ENCODE results near the gene ACTN4.

The ACTN4 gene

DNA sequence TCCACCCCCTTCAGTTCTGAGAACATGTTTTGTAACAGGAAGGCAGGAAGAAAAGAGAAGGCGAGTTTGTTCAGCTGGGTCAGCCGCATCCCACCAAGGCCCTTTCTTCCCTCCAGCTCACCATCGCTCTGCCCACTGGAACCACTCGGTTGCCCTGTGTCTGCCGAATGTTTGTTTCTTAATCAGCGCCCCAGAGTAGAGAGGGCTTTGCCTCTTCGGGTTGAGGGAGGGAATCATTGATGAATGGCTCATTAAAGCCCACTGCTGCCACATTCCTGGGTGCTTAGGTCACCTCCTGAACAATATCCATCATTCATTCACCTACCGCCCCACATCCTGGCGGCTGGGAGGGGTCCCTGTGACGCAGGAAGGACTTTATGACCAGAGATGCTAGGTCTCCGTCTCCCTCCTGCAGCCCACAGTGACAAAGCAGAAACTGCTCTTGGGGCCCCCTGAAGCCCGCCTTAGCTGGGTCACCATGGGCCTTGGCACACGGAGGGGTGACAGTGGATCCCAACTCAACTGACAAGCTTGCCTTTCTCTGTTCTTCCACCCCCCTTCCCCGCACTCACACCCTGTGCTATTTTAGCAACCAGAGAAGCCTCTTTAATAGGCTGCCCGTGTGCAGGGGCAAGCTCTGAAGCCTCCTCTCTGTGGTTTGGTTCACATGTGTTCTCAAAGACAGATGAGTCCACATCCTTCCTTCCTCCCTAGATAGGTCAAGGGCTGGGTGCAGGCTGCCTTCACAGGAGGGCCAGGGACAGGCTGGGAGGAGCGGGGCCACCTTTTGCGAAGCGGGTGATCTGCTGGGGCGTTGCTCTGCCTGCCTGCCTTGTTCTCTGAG, 46.2 kb downstream of the ACTN4 start:
- DNase-seq (ENCODE audit: low read depth in 2 of 2): no peak

DNA sequence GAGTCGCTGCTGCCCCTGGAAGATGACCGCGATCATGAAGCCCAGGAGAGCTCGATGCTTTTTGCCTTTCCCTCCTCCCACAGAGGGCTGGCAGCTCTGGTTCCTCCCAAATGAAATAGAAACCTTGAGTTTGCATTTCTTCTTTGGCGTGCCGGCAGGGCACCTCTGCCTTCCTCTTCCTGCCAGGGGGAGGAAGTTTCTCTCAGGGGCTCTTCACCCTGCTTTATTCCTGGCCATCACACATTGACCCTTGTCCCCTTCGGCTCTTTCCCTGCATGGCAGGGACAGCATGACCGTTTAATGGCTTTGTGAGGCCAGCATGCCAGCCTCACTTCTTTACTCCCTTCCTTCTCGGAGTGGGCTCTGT, 47.9 kb downstream of the ACTN4 start:
- DNase-seq (ENCODE audit: low read depth in 2 of 2): no peak

DNA sequence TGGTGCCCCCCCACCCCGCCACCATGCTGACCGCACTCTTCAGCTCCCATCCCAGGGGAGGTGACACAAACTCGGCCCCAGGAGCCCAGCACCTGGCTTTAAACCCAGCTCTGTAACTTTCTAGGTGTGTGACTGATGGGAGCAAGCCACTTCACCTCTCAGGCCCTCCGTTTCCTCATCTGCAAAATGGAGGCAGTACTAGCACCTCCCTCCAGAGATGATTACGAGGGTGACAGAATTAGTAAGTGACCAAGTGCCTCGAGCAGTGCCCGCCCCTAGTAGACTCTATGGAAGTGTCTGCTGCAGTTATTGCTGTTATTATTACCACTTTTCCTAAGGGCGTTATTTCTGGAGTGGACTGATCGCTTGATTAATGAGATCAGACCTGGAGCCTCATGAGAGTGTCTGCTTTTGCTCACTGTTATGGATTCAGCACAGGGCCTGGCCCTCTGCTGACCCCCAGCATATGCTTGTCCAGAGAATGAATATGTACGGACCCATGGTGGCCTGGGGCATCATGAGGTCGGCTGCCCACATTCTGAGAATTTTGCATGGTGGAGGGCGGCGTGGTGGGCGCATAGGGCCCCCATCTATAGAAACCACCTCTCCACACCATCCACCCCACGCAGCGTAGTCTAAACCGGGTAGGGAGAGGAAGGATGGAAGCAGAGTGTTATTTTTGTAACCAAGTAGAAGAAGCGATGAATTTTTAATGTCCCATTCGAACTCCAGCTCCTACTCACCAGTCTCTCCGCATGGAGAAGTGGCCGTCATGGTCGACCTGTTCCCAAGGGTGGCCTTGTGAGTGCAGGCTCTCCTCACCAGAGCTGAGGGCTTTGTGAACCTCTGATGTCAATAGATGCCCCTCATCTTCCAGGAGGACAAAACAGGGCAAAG, 48.6 kb downstream of the ACTN4 start:
- DNase-seq (ENCODE audit: low read depth in 2 of 2): no peak

DNA sequence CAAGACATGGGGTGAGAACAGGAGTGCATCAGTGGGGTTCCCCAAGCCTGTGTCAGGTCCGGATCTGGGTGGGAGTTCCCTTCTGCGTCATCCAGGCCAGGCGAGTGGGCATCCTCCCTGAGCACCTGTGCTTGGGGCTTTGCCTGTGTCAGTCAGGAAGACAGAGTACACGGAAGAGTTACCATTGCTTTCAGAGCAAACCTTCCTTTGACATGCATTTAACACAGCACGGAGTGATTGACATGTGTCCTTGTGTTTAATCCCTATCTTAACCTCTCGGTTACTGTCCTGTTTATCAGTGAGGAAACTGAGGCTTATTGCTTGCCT, 49.2 kb downstream of the ACTN4 start:
- DNase-seq (ENCODE audit: low read depth in 2 of 2): no peak

DNA sequence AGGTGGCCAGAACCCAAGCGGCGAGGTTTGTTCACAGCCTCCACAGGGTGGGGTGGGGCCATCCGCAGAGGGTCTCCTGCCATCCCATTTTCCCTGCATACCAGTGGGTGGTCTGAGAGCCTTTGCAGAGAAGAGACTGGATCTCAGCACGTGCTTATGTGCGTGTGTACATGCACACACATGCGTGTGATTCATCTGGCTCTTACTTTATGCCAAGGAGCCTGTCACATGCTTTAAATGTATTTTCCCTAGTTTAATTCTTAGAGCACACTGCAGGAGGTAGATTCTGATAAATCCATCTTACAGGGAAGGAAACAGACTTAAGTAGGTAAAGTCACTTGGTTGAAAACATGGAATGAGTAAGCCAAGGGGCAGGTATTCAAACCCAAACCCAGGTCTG, 49.7 kb downstream of the ACTN4 start:
- no peak for DNase-seq (ENCODE audit: low read depth in 2 of 2)

DNA sequence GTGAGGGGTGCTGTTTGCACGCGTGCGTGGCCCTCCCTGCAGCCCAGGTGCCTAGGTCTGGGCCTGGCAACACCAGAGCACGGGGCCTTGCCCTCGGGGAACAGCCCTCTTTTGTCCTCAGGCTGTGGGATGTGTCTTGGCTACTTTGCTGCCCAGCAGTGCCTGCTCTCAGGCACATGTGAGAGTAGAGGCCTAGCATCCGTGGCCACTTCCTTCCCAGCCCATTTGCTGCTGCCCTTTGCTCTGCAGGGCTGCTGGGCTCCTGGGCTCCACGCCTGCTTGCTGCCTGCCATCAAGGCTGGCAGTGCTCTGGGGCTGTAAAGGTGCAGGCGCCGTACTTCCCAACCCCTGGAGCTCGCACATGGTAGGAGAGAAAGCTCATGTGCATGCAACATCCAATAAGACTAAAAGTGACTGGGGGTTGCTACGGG, 50.2 kb downstream of the ACTN4 start:
- no peak for DNase-seq (ENCODE audit: low read depth in 2 of 2)

DNA sequence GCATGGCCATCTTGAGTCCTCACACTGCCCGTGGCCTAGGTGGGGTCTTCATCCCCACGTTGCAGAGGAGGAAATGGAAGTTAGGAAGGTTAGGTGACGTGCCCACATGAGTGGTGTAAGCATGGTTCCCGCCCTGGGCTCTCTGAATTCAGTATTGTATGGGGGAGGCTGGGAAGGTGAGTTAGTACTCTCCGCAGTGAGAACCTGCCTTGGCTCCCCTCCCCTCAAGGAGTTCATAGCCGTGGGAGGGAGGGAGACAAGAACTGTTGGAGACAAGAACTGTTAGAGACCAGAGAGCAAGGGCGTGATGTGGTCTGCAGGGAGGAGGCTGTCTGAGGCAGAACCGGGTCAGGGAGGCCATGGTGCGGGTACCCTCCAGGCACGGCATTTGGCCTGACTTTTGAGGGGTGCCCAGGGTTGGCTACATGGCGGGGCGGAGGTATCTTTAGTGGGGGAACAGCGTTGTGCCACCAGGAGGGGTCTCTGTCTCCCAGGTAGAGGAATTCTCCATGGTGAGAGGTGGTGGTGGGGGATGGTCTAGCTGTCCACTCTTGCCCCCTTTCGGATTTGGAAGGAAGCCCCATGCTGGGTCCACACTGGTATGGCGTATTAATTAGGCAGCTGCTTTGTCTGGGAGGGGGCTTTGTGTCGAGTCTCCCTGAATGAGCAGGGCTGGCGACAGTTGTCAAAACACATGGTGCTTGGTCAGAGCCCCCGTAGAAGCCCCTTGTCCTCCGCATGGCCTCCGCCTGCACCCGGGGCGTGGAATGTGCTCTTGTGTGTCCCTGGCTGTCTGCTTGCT, 51.0 kb downstream of the ACTN4 start:
- no peak for DNase-seq (ENCODE audit: low read depth in 2 of 2)

DNA sequence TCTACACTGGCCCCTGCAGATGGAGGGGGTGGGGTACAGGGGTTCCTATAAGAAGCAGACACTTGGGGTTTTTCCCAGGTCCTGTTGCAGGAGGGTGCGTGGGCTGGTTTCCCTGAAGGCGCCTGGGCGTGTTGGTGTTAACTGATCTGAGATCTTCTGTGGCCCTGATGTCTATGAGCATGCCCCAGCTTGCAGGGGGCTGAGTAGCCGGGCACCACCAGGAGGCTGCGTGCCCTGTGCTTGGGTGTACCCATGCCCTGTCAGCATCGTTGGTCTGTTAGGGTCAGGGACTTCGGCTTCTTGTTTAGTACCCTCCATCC, 51.5 kb downstream of the ACTN4 start:
- no peak for DNase-seq (ENCODE audit: low read depth in 2 of 2)

DNA sequence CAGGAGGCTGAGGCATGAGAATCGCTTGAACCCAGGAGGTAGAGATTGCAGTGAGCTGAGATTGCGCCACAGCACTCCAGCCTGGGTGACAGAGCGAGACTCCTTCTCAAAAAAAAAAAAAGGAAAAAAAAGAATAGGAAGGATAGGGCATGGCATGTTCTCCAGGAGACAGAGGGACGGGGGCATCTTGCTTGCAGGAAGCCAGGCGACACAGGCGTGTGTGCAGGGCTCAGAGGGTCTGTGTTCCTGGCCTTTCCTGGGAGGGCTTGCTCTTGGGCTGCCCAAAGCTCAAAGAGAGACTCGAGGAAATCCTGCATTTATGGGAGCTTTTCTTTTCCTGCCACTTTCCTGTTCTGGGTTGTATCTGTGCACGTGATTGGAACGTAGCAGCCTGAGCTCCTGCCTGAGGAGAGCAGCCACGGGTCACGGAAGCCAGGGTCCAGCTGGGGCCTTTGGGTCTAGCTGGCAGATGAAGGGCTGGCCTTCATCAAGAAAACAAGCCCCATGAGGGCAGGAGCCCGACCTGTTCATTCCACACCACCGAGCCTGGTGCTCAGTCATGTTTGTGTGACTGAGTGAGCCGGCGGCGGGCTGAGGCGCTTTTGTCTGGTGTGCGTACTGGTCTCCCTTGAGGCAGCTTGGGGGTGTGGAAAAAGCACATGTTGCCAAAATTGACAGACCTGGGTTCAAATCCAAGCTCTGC, 52.3 kb downstream of the ACTN4 start:
- DNase-seq (ENCODE audit: low read depth in 2 of 2): no peak

DNA sequence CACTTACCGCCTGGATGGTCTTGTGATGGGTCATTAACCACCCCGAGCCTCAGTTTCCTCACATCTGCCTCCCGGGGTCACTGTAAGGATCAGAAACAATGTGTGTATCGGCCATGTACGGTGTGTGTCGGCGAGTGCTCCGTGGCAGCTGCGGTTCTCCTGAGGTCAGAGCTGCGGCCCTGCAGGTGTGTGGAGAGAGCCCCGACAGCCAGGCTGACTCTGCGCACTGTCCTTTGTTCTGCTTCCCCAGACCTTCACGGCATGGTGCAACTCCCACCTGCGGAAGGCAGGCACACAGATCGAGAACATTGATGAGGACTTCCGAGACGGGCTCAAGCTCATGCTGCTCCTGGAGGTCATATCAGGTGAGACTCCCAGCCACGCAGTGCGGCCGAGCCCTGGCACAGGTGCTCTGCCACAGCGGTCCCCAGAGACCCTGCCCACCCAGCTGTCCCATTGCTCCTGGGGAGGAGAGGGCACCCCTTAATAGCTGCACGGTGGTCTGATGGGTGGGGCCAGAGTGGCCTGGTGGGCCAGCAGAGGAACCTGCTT, 53.0 kb downstream of the ACTN4 start:
- DNase-seq (ENCODE audit: low read depth in 2 of 2): no peak

DNA sequence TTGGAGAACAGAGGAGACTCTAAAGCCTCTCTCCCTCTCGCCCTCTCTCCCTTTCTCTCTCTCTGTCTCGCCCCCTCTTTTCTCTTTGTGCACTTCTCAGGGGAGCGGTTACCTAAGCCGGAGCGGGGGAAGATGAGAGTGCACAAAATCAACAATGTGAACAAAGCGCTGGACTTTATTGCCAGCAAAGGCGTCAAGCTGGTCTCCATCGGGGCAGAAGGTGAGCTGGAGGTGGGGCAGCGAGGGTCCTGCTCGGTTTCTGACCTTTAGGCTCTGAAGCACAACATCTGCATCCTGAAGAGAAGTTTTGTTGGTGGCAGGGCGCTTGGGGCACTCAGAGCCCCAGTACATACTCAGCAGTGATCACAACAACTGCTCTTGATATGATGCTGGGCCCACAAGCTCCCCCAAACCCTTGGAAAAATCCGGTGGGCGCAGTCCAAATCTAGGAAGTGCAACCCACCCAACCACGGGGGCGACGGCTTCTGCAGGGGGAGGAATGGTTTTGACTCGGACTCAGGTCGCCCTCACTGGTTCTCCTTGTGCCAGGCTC, 53.5 kb downstream of the ACTN4 start:
- no peak for DNase-seq (ENCODE audit: low read depth in 2 of 2)

DNA sequence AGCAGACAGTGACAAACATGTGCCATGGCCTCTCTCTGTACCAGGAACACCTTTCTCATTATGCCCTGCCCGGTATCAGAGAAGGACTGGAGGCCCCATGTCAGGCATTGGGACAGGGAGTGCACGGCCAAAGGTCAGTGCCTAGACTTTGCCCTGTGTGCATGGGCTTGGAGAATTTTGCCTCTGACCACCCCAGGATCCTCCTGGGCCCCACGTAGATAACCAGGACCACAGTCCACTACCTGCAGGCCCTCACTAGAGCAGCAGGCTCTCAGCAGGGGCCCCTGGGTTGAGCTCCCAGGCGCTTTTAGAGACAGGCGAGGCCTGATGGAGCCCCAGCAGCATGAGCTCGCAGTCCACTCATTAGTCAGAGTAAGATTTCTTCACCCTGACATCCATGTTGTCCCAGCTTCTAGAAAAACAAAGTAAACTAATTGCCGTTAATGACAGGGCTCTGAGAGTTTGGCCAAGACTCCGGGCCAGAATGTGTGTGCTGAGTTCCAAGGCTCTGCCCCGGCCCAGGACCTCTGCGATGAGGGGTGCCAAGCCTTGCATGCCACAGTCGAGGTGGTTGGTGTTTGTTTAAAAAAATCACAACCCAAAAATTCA, 54.1 kb downstream of the ACTN4 start:
- DNase-seq (ENCODE audit: low read depth in 2 of 2): no peak

DNA sequence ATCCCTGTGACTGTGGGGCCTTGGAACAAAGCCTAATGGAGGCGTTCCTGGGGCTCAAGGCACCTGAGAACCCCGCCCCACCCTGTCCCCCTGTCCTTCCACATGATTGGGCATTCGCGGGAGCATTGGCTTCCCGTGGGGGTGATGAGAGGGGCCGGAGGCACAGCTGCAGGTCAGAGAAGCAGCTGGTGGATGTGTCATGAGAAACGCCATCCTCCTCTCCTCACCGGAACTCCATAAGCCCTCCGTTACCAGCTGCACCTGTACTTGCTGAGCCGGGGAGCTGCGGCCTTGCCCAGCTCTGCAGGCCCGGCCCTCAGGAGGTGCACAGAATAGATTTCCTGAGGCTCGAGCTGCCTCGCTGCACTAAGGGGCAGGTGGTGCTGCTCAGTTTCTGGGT, 54.8 kb downstream of the ACTN4 start:
- no peak for DNase-seq (ENCODE audit: low read depth in 2 of 2)

DNA sequence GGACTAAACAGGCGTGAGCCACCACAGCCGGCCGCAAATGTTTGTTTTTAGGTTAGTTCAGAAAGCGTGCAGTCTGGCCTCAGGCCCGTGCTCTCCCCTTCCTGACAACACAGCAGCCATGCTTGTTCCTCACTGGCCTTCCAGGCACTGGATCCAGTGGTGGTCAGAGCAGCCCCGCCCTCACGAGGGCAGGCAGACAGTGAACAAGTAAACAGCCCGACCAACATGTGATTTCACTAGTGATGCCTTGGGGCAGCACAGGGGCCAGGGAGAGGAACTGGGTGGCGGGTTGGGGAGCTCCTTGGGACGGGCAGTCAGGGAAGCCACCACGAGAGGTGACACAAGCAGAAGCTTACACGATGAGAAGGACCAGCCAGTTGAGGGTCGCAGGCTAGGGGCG, 56.1 kb downstream of the ACTN4 start:
- no peak for DNase-seq (ENCODE audit: low read depth in 2 of 2)

DNA sequence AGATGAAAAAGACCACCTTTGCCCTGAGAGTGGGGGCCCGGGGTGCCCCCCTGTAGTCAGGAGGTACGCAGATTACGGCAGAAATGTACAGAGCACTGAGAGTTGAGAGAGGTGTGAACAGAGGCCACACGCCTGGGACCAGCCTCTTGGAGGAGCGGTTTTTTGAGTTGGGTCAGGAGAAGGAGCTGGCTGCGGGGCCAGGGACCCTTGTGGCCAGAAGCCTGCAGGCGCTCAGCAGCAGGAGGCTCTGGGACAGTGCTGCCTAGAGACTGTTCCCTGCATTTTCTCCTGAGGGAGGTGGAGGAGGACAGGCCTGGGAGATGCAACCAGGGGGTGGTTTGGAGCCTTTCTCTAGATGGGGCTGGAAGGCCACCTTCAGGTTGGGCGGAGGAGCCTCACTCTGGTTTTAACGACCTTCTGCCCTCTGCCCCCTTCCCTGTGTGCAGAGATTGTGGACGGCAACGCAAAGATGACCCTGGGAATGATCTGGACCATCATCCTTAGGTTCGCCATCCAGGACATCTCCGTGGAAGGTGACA, 57.1 kb downstream of the ACTN4 start:
- no peak for DNase-seq (ENCODE audit: low read depth in 2 of 2)

DNA sequence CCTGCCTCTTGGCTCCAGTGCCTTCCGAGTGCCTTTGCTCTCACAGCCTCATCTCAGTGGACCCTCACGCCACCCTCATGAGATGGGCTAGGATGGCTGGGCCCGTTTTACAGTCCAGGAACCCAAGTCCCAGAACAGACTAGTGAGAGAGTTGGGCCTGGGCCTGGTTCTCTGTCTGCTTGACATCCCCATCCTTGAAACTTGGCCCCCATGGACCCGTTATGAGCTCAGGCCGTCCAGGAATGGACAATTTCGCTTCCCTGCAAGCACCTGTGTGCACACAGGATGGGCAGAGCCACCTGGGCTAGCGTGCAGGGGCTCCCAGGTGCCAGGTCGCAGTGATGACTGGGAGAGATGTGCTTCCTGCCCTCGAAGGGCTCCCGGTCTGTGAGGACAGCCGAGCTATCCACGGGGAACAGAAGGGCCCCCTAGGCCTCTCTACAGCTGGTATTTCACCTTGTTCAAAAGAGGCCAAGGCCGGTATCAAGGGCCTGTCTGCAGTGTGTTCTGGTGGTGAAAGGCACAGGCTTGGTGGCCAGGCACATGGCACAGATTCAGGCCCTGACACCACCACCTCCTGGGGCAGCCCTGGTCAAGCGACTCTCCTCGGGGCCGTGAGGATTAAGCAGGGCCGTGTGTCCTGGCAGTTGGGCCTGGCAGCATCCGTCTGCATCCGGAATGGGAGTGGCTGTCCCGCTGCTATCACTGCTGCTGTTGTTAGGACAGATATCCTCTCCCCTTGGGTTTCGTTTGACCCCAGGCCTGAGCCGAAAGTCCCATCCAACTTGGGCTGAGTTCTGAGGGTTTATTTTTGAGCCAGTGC, 58.0 kb downstream of the ACTN4 start:
- no peak for DNase-seq (ENCODE audit: low read depth in 2 of 2)

DNA sequence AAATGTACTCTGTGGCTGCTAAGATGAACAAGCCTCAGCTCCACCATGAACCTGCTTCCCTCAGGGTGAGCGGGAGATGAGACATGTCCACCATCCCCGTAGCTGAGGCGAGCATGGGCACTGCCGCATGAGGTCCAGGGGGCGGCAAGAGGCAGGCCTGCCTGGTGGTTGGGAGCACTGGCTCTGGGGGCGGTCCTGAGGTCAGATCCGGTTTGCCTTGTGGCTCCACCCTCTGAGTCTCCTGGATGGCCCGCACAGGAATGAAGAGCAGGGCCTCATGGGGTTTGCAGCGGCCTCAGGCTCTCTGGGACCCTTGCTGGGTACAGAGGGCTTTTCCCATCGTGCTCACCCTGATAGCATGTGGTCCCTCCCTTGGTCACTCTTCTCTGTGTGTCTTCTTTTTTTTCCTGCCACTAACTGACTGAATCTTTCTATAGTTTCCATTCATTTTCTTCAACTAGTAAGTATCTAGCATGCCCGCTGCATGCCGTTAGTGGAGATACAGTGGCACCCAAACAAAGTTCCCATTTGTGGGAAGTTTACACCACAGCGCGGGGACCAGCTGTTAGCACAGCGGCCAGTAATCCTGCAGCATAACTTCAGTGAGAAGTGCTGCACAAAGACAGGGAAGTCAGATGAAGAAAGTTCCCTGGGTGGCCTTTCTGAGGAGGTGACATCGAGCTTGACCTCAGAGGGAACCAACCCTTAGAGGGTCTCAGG, 59.5 kb downstream of the ACTN4 start:
- no peak for DNase-seq (ENCODE audit: low read depth in 2 of 2)

DNA sequence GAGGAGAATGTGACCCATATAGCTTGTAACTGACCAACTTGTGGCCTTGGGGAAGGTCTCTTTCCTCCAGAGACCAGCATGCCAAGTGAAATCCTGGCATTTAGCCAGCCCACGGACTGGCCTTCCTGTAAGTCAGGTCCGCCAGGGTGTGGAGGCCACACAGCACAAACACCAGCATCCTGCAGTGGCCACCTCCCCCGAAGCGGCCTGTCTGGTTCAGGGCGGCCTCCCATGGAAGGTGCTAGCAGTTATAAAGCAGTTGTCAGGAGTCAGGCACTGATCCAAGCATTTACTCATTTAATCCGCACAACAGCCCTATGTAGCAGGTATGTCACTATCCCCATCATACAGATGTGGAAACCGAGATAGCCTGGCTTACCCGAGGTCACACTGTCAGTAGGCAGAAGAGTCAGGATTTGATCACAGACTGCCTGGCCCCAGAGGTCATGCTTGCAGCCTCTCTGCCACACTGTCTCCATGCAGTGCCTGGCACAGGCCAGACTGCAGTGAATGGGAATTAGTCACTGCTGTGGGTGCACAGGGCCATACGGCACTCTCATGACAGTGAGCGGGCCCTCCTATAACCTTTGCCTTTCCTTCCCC, 60.2 kb downstream of the ACTN4 start:
- DNase-seq (ENCODE audit: low read depth in 2 of 2): no peak

Data from activated CD4-positive, alpha-beta T cell treated with anti-CD3 and anti-CD28 coated beads for 24 hours (primary cell).